Lung (tissue), 12 donors: ENCODE data around the gene MACROD1. TPM values are rescaled to one million over a fixed set of nuclear protein-coding genes. Genes with fewer than 3 reads are reported as not detected.

Experiments
- ATAC-seq: fragments of 200-7000 bp; cut with Tn5 transposase; one replicate; pipeline ENCODE4 v1.9.1; 2020; ENCODE audit warnings: moderate number of reproducible peaks; ENCODE audit not compliant: insufficient read depth, low FRiP score
- DNase-seq, 3 donors: peaks; one replicate each; pipeline ENCODE4 v3.0.0-alpha.2; 2013 to 2017
- H3K27ac ChIP-seq, 2 donors: one replicate each; pipeline ENCODE4 v1.5.1; 2013; ENCODE audit warnings: mild to moderate bottlenecking in 2 of 2, moderate library complexity in 2 of 2, control low read depth in 1 of 2, inconsistent platforms in 1 of 2, low read depth in 1 of 2, low read length in 1 of 2
- H3K27me3 ChIP-seq, 3 donors: one replicate each; pipeline ENCODE4 v1.5.1; 2013; ENCODE audit warnings: low read length in 2 of 3; ENCODE audit not compliant: control insufficient read depth in 3 of 3, insufficient read depth in 3 of 3
- H3K36me3 ChIP-seq, 4 donors: one replicate each; pipeline ENCODE4 v1.5.1; 2013; ENCODE audit warnings: low read length in 4 of 4, mild to moderate bottlenecking in 1 of 4, moderate library complexity in 1 of 4; ENCODE audit not compliant: control insufficient read depth in 4 of 4, insufficient read depth in 4 of 4
- H3K4me1 ChIP-seq, 5 donors: one replicate each; pipeline ENCODE4 v1.5.1; 2013; ENCODE audit warnings: low read length in 5 of 5, mild to moderate bottlenecking in 2 of 5, moderate library complexity in 1 of 5; ENCODE audit not compliant: control insufficient read depth in 5 of 5, insufficient read depth in 5 of 5
- H3K4me3 ChIP-seq: one replicate; pipeline ENCODE4 v1.5.1; 2013; ENCODE audit warnings: mild to moderate bottlenecking, control low read depth, moderate library complexity
- H3K9ac ChIP-seq, 2 donors: one replicate each; pipeline ENCODE4 v1.5.1; 2013; ENCODE audit warnings: low read length in 2 of 2, control low read depth in 1 of 2; ENCODE audit not compliant: insufficient read depth in 1 of 2
- H3K9me3 ChIP-seq, 4 donors: one replicate each; pipeline ENCODE4 v1.5.1; 2013; ENCODE audit warnings: low read length in 3 of 4, mild to moderate bottlenecking in 1 of 4, moderate library complexity in 1 of 4; ENCODE audit not compliant: control insufficient read depth in 4 of 4, insufficient read depth in 3 of 4
- CTCF ChIP-seq: IDR thresholded peaks from 2 replicates; pipeline ENCODE4 v1.5.1; 2012; ENCODE audit warnings: mild to moderate bottlenecking; ENCODE audit errors: control extremely low read depth, extremely low read depth
- WGBS, 2 donors: extraction: QIAGEN DNeasy Blood & Tissue Kit; methylation state at CpG; one replicate each; pipeline ENCODE4 v1.1.7; 2013; 5-methylcytosine and 5-hydroxymethylcytosine counted together
- polyA plus RNA-seq, 2 donors: library from polyadenylated mRNA; stranded (reverse); fragments of 200-250 nt; gene quantifications; one replicate each; pipeline ENCODE4 v1.2.1, GENCODE V29; 2013
- total RNA-seq, 2 donors: library from RNA; depleted of rRNA in 1 of 2; stranded (reverse); fragments of >200 nt in 1 of 2; gene quantifications; one replicate each; pipeline ENCODE4 v1.2.1, GENCODE V29; 2014 to 2021
- donor health status: control.
- donor health status: control.
- donor health status: Bipolar disorder and iron deficiency.
- donor health status: healthy.
- donor health status: DM: yes; HTN: yes; CAD: no.

Gene MACROD1
- total and polyA plus RNA-seq, 4 donors: 9.9 to 70.0 (median 19.0) TPM

- DNase-seq: peak in 1 of 3 donors; percentile 62
- Histone ChIP-seq H3K9ac (no peak overlapping the region), H3K36me3 (no peaks in the 10 kb centered on the region)
Measured at GRCh38 chr11:64064374-64065140, 101.4 kb downstream of the MACROD1 start.

GRCh38 chr11:64063777-64064176 is 102.1 kb downstream of the MACROD1 start:
- TF ChIP-seq CTCF: no peak
- ATAC-seq (no peak), DNase-seq (no peak)
- no peak overlapping the region for H3K9ac ChIP-seq
- H3K27me3 ChIP-seq: peaks cover 0 to 4% (median 2%) of the 10 kb centered on the region in 3 donors
- no peak overlapping the region for H3K27ac ChIP-seq
- WGBS, 2 donors: 93 to 94% methylated on average over 13 of the region's 13 CpGs
- H3K4me1 ChIP-seq: peaks cover 0 to 16% (median 7%) of the 10 kb centered on the region in 5 donors
- H3K9me3 ChIP-seq: no peaks in the 10 kb centered on the region
- H3K4me3 ChIP-seq: no peak overlapping the region
- no peaks in the 10 kb centered on the region for H3K36me3 ChIP-seq

More at GRCh38 chr11:64064374-64065140, 101.4 kb downstream of the MACROD1 start:
- Histone ChIP-seq H3K4me3 (no peak overlapping the region), H3K27me3 (peaks cover 0 to 4% (median 2%) of the 10 kb centered on the region in 3 donors), H3K27ac (no peak overlapping the region), H3K4me1 (peaks cover 0 to 16% (median 7%) of the 10 kb centered on the region in 5 donors), H3K9me3 (no peaks in the 10 kb centered on the region)
- no peak for TF ChIP-seq CTCF
- 88 to 90% methylated on average over 17 of the region's 17 CpGs for WGBS, 2 donors
- no peak for ATAC-seq

GRCh38 chr11:64062185-64063039 is 103.5 kb downstream of the MACROD1 start:
- Histone ChIP-seq H3K36me3 (no peaks in the 10 kb centered on the region), H3K4me1 (peaks cover 0 to 12% (median 5%) of the 10 kb centered on the region in 5 donors), H3K9ac (no peak overlapping the region), H3K27me3 (peaks cover 0 to 4% (median 2%) of the 10 kb centered on the region in 3 donors), H3K4me3 (no peak overlapping the region), H3K27ac (no peak overlapping the region), H3K9me3 (no peaks in the 10 kb centered on the region)
- WGBS, 2 donors: 91 to 96% methylated on average over 16 of the region's 16 CpGs
- TF ChIP-seq CTCF: no peak
- DNase-seq (no peak), ATAC-seq (no peak)
